GM19240 (cell line): ENCODE data around the gene BTG1.
"Not testable (repeated sequence)": the region's sequence is repeated elsewhere in the genome, so short reads cannot be mapped to it uniquely, and the experiment has no call there.

ENCODE experiments used
- DNase-seq: peaks from one replicate; pipeline ENCODE4 v3.0.0; 2011; ENCODE audit warnings: low spot score; ENCODE audit not compliant: insufficient read length

BTG1 gene

DNA sequence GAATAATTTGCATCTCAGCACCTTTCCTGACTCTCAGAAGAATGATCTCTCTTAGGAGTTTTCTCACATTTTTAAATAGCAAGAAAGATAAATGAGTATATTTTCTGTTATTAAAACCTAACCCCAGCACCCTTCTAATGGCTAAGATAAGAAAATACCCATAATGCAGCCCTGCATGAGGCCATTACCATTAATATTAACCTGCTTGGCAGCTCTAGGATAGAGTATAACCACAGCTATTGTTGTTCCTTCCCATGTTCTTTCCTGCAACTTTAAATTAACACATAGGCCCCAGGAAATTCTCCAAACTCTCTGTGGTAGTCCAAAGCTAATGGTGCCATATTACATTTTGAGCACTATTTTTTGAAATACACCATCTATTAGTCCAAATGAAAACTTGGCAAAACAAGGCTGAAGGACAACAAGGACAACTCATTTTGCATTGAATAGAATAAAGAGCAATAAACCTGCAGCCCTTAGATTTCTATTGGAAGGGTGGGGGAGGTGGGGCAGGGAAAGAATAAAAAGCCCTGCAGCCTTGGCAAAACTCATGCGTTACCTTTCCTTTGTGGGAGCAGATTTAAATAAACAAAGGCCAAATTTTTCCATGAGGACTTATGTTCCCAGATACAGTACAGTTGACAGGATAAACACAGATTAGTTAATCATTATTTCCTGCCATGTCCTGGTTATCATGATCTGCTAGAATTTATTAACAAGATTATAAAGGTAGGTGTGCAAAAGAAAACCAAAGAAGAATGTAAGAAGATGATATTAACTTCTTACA, 46.9 kb downstream of the BTG1 start:
- DNase-seq, result no peak

DNA sequence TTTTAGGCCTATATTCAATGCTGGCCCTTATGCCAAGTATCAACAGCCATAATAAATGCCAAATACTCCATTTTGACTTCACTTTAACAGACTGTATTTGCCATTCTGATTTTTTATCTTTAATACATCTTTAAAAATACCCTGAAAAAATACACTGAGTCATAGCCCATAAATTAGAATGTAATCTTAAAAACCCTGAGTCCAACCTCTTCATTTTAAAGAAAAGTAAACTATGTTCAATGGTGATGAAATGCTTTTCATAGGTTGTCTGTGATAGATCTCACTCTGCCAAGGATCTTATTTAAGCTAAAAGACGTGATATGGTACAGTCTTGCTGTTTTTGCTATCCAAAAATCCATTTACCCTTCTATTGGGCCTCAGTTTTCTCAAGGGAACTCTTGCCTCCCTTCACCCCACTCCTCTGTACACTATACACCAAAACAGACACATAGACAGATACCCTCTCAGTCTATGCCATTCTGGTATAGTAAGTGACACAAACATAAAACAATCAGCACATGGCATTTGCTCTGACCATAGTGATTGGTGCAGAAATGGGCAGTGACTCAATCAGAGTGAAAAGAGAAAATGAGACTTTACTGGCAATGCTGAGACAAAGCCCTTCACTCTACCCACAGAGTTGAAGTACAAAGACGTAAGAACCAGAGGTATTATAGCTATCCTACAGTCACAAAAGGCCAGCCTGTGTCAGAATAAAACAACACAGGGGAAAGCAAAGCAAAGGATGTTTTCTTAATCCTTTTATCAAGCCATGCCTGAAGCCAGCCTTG, 49.1 kb downstream of the BTG1 start:
- no peak for DNase-seq

DNA sequence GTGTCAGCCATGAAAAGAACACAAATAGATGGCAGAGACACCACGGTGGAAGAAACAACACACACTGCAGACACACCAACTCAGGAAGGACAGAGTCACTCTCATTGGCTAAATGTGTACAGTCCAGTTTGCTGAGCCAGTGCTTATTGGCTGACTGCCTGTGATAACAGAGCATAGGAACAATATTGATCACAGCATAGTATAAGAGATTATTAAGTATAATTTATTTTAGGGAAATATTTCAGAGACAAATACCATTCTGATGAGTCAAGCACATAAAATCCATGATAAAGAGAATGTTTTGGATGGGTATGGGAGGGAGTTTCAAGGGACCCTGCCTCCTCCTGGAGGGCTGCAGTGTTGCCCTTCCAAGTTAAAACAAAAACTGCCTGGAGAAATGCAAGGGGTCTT, 50.9 kb downstream of the BTG1 start:
- DNase-seq, result no peak

DNA sequence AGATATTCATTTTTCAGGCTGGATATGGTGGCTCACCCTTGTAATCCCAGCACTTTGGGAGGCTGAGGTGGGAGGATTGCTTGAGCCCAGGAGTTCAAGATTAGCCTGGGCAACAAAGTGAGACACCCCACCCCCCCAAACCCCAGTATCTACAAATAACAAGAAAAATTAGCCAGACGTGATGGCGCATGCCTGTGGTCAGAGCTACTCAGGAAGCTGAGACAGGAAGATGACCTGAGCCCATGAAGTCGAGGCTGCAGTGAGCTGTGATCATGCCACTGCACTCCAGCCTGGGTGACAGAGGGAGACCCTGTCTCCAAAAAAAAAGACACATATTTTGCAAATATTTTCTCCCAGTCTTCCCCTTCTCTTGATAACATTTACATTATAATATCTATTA, 51.3 kb downstream of the BTG1 start:
- DNase-seq, result not testable (repeated sequence)
